Measurements from ENCODE around the gene SEPTIN7. TPM values are rescaled to one million over a fixed set of nuclear protein-coding genes. Genes with fewer than 3 reads are reported as not detected.

Gene SEPTIN7
- polyA plus RNA-seq, 1 donor (not counting 4 experiments of a cell fraction or from before 2014, with no cell fraction given), result 284 TPM

GRCh38 chr7:35781200-35781701, 19.6 kb upstream of the SEPTIN7 start:
- dilution Hi-C loops (cut with MboI; ENCODE audit: extremely low pct_ligation_motif_present, low sequenced_read_pairs), result no loop called here
- no peaks in the 10 kb centered on the region for H3K4me1 ChIP-seq (ENCODE audit: control insufficient read depth, extremely low read depth, insufficient read depth, low read length)

GRCh38 chr7:35781767-35782515, 18.9 kb upstream of the SEPTIN7 start:
- DNase-seq (ENCODE audit: low read depth, low spot score), result no peak
- Histone ChIP-seq H3K4me2 (ENCODE audit: control insufficient read depth, extremely low read depth, insufficient read depth, low read depth, low read length) (no peak overlapping the region), H3K79me2 (ENCODE audit: control insufficient read depth, insufficient read depth, low read length) (no peaks in the 10 kb centered on the region), H3K4me3 (ENCODE audit: control insufficient read depth in 2 of 3, extremely low read depth in 1 of 3, insufficient read depth in 2 of 3, low read depth in 1 of 3, low read length in 3 of 3) (no peak overlapping the region), H3K27ac (ENCODE audit: control insufficient read depth, insufficient read depth, low read length) (no peak overlapping the region), H3K36me3 (ENCODE audit: control insufficient read depth in 2 of 2, extremely low read depth in 1 of 2, insufficient read depth in 2 of 2, low read length in 2 of 2) (no peaks in the 10 kb centered on the region), H4K20me1 (ENCODE audit: control insufficient read depth, extremely low read depth, insufficient read depth, low read length) (no peaks in the 10 kb centered on the region), H2AFZ (ENCODE audit: control insufficient read depth, low read length) (no peak overlapping the region), H3K9ac (ENCODE audit: control insufficient read depth, extremely low read depth, insufficient read depth, low read length) (no peak overlapping the region), H3K9me1 (ENCODE audit: control insufficient read depth, extremely low read depth, insufficient read depth, low read length) (no peaks in the 10 kb centered on the region), H3K27me3 (ENCODE audit: control insufficient read depth, extremely low read depth, insufficient read depth, low read length) (no peaks in the 10 kb centered on the region), H3K4me1 (ENCODE audit: control insufficient read depth, extremely low read depth, insufficient read depth, low read length) (no peaks in the 10 kb centered on the region), H3K9me3 (ENCODE audit: control insufficient read depth, low read depth, low read length) (no peaks in the 10 kb centered on the region)
- TF ChIP-seq EZH2 (IDR thresholded peaks at IDR 0.05; ENCODE audit: low read length), result no peak
- TF ChIP-seq CTCF (optimal IDR thresholded peaks at IDR 0.05 in 1 of 3, IDR thresholded peaks at IDR 0.05 in 1 of 3, conservative IDR thresholded peaks at IDR 0.05 in 1 of 3; ENCODE audit: extremely low read depth in 1 of 3, insufficient read depth in 2 of 3, low read length in 3 of 3), result no peak
- dilution Hi-C loops (cut with MboI; ENCODE audit: extremely low pct_ligation_motif_present, low sequenced_read_pairs), result no loop called here
- no peak for FAIRE-seq

More at GRCh38 chr7:35781200-35781701, 19.6 kb upstream of the SEPTIN7 start:
- no peaks in the 10 kb centered on the region for H3K9me3 ChIP-seq (ENCODE audit: control insufficient read depth, low read depth, low read length)
- H3K27me3 ChIP-seq (ENCODE audit: control insufficient read depth, extremely low read depth, insufficient read depth, low read length), result no peaks in the 10 kb centered on the region
- DNase-seq (ENCODE audit: low read depth, low spot score) (no peak), FAIRE-seq (no peak)
- H3K9me1 ChIP-seq (ENCODE audit: control insufficient read depth, extremely low read depth, insufficient read depth, low read length), result no peaks in the 10 kb centered on the region
- H4K20me1 ChIP-seq (ENCODE audit: control insufficient read depth, extremely low read depth, insufficient read depth, low read length), result no peaks in the 10 kb centered on the region
- no peaks in the 10 kb centered on the region for H3K36me3 ChIP-seq (ENCODE audit: control insufficient read depth in 2 of 2, extremely low read depth in 1 of 2, insufficient read depth in 2 of 2, low read length in 2 of 2)
- no peak overlapping the region for H2AFZ ChIP-seq (ENCODE audit: control insufficient read depth, low read length)
- H3K27ac ChIP-seq (ENCODE audit: control insufficient read depth, insufficient read depth, low read length), result no peak overlapping the region
- no peak for TF ChIP-seq EZH2 (IDR thresholded peaks at IDR 0.05; ENCODE audit: low read length)
- no peak for TF ChIP-seq CTCF (optimal IDR thresholded peaks at IDR 0.05 in 1 of 3, IDR thresholded peaks at IDR 0.05 in 1 of 3, conservative IDR thresholded peaks at IDR 0.05 in 1 of 3; ENCODE audit: extremely low read depth in 1 of 3, insufficient read depth in 2 of 3, low read length in 3 of 3)
- no peak overlapping the region for H3K4me2 ChIP-seq (ENCODE audit: control insufficient read depth, extremely low read depth, insufficient read depth, low read depth, low read length)
- H3K4me3 ChIP-seq (ENCODE audit: control insufficient read depth in 2 of 3, extremely low read depth in 1 of 3, insufficient read depth in 2 of 3, low read depth in 1 of 3, low read length in 3 of 3), result no peak overlapping the region
- no peaks in the 10 kb centered on the region for H3K79me2 ChIP-seq (ENCODE audit: control insufficient read depth, insufficient read depth, low read length)
- H3K9ac ChIP-seq (ENCODE audit: control insufficient read depth, extremely low read depth, insufficient read depth, low read length), result no peak overlapping the region

All from keratinocyte (primary cell).